Spleen (tissue), 7 donors: Measurements from ENCODE around the gene BRDT.

ENCODE experiments used
- CTCF ChIP-seq, 11 experiments: fragments of 200-600 bp in 7 of 11; fragments of 450-650 bp in 4 of 11; sonication (generic) in 4 of 11; IDR thresholded peaks in 8 of 11; conservative IDR thresholded peaks in 3 of 11; 1 replicate in 7 of 11; 2 replicates in 4 of 11; pipeline versions ENCODE4 v1.4.0 to v1.8.0; 2016 to 2021; ENCODE audit warnings: antibody characterized with exemption in 11 of 11, inconsistent platforms in 4 of 11, mild to moderate bottlenecking in 1 of 11
- POLR2A ChIP-seq, 3 donors: fragments of 450-650 bp; IDR thresholded peaks; one replicate each; pipeline ENCODE4 v1.5.1; 2017; ENCODE audit warnings: antibody characterized with exemption in 3 of 3, mild to moderate bottlenecking in 1 of 3
- POLR2AphosphoS5 ChIP-seq, 3 donors: sonication (generic); formaldehyde crosslinking; IDR thresholded peaks; one replicate each; pipeline ENCODE4 v1.5.1; 2017; ENCODE audit warnings: antibody characterized with exemption in 3 of 3
- donor health status: DM: no; HTN: no; CAD: no; lungs with moderate emphysema.
- donor health status: DM: no; HTN: no; CAD: no.
- donor health status: DM: no; HTN: no; CAD: no.

GRCh38 chr1:91993256-91993655 lies 44.1 kb downstream of the BRDT start:
- TF ChIP-seq POLR2A (IDR thresholded peaks at IDR 0.05) = no peak
- no peak for TF ChIP-seq CTCF (IDR thresholded peaks at IDR 0.05 in 8 of 11, conservative IDR thresholded peaks at IDR 0.05 in 3 of 11)
- no peak for TF ChIP-seq POLR2AphosphoS5 (IDR thresholded peaks at IDR 0.05)
